ENCODE measurements around the gene LNX1. TPM values are rescaled to one million over a fixed set of nuclear protein-coding genes. Genes with fewer than 3 reads are reported as not detected.

Gene LNX1
- total RNA-seq, result 11.8 TPM

- peak within 1 kb of the TSS; percentile 47 for H3K27ac ChIP-seq
- no peaks in the 10 kb centered on the region for H3K36me3 ChIP-seq
- no peaks in the 10 kb centered on the region for H3K9me3 ChIP-seq
- TF ChIP-seq POLR2A (IDR thresholded peaks at IDR 0.05) (no peak), CTCF (IDR thresholded peaks at IDR 0.05) (no peak), POLR2AphosphoS5 (IDR thresholded peaks at IDR 0.05; ENCODE audit: insufficient read depth in 1 of 2, low read depth in 1 of 2) (peak in 1 of 2 donors; percentile 19)
- intact Hi-C loops (cut with DNase I), result no loop called here
- peaks cover 10% of the 10 kb centered on the region for H3K4me1 ChIP-seq
- no peaks in the 10 kb centered on the region for H3K27me3 ChIP-seq
- no peak for DNase-seq (ENCODE audit: extremely low spot score in 2 of 2)
- H3K4me3 ChIP-seq, result peak within 1 kb of the TSS in 1 of 2 donors; percentile 12
Observed at GRCh38 chr4:53591372-53591892, at the start of gene LNX1. TSS of gene LNX1 (minus strand) at chr4:53591486. CDS start at chr4:53574002, 17,484 bp downstream.

- Histone ChIP-seq H3K36me3 (no peaks in the 10 kb centered on the region), H3K4me1 (peaks cover 19% of the 10 kb centered on the region), H3K9me3 (no peaks in the 10 kb centered on the region), H3K4me3 (no peak overlapping the region), H3K27me3 (no peaks in the 10 kb centered on the region), H3K27ac (no peak overlapping the region)
- TF ChIP-seq POLR2AphosphoS5 (IDR thresholded peaks at IDR 0.05; ENCODE audit: insufficient read depth in 1 of 2, low read depth in 1 of 2) (no peak), POLR2A (IDR thresholded peaks at IDR 0.05) (no peak), CTCF (IDR thresholded peaks at IDR 0.05) (no peak)
- intact Hi-C loops (cut with DNase I), result no loop called here
- no peak for DNase-seq (ENCODE audit: extremely low spot score in 2 of 2)
Observed at GRCh38 chr4:53640576-53641453, 49.5 kb upstream of the LNX1 start.

DNA sequence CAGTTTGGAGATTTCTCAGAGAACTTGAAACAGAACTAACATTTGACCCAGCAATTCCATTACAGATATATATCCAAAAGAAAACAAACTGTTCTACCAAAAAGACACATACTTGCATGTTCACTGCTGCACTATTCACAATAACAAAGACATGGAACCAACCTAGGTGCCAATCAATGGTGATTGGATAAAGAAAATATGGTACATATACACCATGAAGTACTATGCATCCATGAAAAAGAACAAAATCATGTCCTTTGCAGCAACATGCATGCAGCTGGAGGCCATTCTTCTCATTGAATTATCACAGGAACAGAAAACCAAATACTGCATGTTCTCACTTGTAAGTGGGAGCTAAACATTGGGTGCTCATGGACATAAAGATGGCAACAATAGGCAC, 47.6 kb upstream of the LNX1 start:
- H3K36me3 ChIP-seq, result no peaks in the 10 kb centered on the region
- H3K27ac ChIP-seq, result no peak overlapping the region
- intact Hi-C loops (cut with DNase I), result no loop called here
- no peak for DNase-seq (ENCODE audit: extremely low spot score in 2 of 2)
- no peaks in the 10 kb centered on the region for H3K27me3 ChIP-seq
- TF ChIP-seq CTCF (IDR thresholded peaks at IDR 0.05) (no peak), POLR2AphosphoS5 (IDR thresholded peaks at IDR 0.05; ENCODE audit: insufficient read depth in 1 of 2, low read depth in 1 of 2) (no peak), POLR2A (IDR thresholded peaks at IDR 0.05) (no peak)
- no peak overlapping the region for H3K4me3 ChIP-seq
- no peaks in the 10 kb centered on the region for H3K4me1 ChIP-seq
- H3K9me3 ChIP-seq, result no peaks in the 10 kb centered on the region

DNA sequence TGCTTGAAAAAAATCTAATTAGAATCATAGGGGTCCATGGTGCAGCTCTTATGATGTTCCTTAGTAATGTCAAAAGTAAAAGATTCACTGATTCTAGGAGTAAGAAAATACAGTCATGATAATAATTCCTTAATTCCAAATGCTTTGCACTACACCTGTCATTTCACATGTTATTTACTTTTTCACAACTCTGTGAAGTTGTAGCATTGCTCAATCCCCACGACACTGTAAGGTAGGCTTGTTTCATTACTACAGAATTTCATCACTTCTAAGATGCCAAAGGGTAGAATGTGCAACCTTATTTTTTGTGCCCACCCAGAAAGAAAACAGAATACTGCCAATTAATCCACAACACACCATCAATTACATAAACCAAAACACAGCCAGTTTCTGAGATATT, 46.1 kb upstream of the LNX1 start:
- no peaks in the 10 kb centered on the region for H3K27me3 ChIP-seq
- DNase-seq (ENCODE audit: extremely low spot score in 2 of 2), result no peak
- H3K4me3 ChIP-seq, result no peak overlapping the region
- no peaks in the 10 kb centered on the region for H3K9me3 ChIP-seq
- H3K27ac ChIP-seq, result no peak overlapping the region
- no peaks in the 10 kb centered on the region for H3K4me1 ChIP-seq
- no peak for TF ChIP-seq POLR2AphosphoS5 (IDR thresholded peaks at IDR 0.05; ENCODE audit: insufficient read depth in 1 of 2, low read depth in 1 of 2)
- TF ChIP-seq POLR2A (IDR thresholded peaks at IDR 0.05), result no peak
- TF ChIP-seq CTCF (IDR thresholded peaks at IDR 0.05), result no peak
- no peaks in the 10 kb centered on the region for H3K36me3 ChIP-seq
- intact Hi-C loops (cut with DNase I), result no loop called here

All from vagina (tissue), 2 donors.